HS-5 (cell line): ENCODE results near the gene SLC25A29.

Experiments used
- DNase-seq: peaks from one replicate; pipeline ENCODE4 v3.0.0-alpha.2; 2012; ENCODE audit warnings: low read depth

SLC25A29 gene

DNA sequence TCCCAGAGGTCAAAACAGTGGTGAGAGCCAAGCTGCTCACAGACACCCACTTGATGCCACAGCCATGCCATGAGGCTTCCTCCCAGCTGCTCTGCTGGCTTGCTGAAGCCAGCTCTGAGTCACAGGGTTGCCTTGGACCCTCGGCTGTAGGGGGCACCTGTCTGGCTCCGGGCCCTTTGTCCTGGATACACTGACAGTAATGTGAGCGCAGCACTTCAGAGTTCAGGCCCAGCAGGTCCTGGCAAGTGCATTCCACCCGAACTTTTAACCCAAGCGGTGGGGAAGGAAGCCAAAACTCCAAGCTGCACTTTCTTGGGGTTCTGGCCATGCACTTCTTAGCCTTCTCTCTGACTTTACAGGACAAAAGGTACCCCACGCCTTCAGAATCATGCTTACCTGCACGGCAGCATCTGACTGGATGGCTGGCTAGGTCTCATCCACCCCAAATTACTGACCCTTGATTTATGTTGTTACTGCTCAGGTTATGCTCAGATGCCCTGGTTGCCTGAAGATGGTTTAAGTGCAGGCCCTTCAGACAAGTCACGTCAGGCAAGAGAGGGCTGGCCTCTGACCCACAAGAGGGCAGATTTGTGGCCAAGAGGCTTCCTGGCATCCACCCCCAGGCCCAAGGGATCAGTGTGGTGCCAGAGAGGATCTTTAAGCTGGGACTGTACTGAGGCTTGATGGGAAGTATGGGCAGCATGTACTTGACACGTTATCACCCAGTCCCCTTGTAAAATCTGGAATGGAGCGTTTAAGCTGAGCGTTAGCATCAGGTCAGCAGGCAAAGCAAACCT, 24.8 kb downstream of the SLC25A29 start:
- DNase-seq, result no peak

DNA sequence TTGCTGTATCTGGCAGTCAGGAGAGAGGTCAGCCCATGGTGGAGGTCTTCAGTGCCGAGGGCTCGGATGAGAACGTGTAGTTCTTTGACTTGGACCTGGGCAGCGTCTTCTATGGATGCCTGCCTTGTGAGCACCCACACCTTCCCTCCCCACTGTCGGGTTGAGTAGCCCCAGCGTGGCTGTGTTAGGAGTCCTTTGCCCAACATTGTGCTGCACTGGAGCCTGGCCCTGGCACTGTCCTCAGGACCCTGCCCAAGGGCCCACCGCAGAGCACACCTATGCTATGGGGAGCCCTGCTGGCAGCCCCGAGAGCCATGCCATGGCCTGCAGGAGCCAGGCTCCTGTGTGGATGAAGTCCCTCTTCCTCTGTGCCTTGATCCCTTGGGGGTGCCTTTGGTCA, 26.7 kb downstream of the SLC25A29 start:
- no peak for DNase-seq

DNA sequence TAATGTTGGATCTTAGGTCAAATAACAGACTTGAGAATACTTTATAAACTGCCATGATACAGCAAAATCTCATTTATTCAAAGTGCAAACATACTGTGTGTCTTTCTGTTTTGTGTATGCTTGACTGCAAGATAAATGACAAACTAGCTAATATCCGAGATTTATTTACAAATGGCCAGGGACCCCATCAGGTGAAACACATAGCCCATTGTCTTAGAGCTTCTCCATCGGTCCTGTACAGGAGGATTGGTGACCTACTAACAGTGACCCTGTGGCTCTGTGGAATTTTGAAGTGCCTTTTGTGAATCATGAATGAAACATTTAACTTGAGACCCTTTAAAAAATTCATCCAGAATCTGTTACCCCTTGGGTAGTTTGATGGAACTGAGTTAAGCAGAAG, 27.1 kb downstream of the SLC25A29 start:
- no peak for DNase-seq

DNA sequence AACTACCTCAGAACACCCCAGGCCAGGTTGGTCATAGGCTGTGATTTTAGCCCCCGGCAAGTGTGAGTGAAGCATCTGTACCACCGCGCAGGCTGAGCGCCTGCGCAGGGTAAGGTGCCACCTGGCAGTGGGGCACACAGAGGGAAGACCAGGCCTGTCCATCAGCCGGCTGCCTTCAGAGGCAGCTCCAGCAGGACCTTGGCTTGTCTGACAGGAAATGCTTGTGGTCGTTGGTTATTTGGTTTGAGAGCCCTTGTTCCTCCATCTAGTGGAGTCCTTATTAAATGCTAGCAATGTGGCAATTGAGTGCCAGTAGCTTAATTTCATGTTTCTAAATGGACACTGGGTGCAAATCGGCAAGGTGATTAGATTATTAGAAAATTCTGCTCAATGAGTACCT, 27.5 kb downstream of the SLC25A29 start:
- DNase-seq, result no peak

DNA sequence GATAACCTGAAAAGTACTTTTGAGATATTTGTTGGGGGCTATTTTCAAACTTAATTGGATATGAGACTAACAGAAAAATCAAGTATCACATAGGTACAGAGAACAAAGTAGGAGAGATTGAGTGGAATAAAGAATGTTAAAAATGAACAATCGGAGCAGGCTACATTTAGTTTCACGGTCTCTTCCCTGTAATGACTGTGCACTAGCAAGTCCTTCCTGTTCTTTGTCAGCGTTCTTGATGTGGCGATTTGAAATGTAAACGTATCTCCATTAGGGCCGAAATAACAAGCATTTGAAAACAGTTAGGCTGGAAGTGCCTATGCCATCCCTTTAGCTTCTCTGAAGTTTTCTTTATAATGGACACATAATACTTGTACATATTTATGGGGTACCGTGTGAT, 31.0 kb downstream of the SLC25A29 start:
- no peak for DNase-seq

DNA sequence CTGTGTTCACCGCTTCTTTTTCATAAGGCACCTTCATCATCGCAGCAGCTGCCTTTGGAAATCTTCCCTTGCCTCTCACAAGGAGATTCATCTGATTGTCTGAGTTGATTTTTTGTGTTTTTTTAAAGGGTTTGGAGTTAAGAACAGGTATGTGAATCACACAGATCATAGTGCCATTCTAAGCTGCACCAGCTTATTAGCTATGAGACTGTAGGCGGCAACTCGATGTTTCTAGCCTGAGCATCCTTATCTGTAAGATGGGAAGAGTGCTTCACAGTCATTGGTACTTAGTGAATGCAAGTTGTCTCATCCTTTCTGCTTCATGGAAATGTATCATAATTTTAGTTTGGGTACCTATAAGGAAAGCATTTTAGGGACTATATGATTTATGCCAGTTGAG, 32.0 kb downstream of the SLC25A29 start:
- DNase-seq, result no peak

DNA sequence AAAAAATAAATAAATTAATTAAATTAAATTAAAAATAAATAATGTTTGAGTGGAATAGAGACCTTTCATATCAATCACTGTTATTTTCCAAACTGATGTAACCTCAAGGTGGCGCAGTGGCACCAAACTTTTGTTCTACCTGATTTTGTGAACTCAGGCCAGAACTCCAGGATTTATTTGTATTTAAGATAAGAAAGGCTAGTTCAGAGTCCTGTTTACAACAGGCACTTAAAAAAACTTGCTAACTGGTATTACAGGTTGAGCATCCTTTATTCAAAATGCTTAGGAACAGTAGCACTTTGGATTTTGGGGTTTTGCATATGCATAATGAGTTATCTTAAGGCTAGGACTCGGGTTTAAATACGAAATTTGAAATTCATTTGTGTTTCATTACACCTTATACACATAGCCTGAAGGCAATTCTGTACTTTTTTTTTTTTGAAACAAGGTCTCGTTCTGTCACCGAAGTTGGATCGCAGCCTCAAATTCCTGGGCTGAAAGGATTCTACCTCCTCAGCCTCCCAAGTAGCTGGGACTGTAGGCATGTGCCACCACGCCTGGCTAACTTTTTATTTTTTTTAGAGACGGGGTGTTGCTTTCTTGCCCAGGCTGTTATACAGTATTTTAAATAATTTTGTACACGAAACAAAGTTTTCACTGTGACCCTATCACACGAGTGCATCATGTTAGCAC, 34.9 kb downstream of the SLC25A29 start:
- no peak for DNase-seq

DNA sequence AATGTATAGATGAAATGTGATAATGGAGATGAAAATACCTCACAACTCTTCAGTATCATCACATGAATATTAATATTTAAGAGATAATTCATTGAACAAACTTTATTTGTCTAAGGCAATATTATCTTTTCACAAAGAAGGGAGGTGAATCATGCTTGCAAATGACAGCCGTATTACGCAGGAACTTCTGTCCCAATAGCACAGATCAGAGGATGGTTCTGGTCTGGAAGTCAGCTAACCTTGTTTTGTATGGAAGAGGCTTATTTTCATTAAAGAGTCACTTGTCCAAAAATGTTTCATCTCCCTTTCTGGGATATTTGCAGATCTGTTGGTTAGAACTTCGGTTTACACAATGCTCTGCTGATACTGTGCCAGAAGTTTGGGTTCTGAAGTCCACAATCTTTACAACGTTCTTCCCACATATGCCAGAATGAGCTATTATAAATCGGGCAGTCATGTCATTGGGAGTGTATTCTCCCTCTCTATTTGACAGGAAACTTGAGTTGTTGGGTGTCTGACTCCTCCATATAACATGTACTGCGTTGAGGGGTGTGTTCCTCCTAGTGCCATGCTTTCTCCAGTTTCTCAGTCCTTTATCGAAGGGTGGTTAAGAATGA, 37.5 kb downstream of the SLC25A29 start:
- no peak for DNase-seq

DNA sequence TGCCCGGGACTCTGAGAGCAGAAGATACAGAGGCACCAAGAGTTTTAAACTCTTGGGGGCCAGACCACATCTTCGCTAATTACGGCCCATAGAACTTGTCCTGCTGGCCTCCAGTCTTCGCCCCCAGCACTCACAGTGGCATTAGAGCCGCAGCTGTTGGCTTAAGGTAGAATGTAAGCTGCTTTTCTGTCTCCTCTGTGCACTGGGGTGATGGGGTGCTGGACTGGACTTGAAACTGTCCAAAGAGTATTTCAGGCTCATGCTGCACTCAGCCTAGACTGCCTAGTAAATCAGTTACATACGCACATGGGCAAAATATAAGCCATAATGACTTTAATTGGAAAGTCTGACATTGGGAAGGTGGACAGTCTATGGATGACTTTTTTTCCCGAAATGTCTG, 38.3 kb downstream of the SLC25A29 start:
- no peak for DNase-seq

DNA sequence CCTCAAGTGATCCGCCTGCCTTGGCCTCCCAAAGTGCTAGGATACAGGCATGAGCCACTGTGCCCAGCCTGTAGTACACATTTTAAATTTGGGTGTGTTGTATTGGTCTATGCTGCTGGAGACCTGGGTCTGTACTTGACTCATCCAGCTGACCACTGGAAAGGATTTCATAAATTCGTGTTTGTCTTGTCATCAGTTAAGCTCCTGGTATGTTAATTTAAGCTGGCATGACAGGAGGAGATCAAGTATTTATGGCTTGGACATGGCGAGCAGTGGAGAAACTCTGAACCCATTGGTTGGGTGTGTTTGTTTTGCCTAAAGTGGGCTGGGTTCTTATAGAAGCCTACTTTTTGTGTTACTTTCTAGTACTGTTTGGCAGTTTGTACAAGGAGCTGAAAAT, 43.1 kb downstream of the SLC25A29 start:
- no peak for DNase-seq

DNA sequence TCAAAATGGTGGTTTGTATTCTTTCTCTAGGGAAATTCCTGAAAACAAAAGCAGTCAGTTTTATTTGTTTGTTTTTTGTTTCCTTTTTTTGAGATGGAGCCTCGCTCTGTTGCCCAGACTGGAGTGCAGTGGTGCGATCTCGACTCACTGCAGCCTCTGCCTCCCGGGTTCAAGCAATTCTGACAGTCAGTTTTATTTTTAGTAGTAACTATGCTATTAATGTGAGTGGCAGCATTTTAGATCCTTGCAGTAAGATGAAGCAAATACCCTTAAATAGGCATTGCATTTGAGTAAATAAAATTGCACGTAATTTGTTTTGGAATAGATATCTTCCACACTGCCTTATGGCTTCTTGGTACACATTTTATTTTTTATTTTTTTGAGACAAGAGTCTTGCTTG, 43.7 kb downstream of the SLC25A29 start:
- no peak for DNase-seq

DNA sequence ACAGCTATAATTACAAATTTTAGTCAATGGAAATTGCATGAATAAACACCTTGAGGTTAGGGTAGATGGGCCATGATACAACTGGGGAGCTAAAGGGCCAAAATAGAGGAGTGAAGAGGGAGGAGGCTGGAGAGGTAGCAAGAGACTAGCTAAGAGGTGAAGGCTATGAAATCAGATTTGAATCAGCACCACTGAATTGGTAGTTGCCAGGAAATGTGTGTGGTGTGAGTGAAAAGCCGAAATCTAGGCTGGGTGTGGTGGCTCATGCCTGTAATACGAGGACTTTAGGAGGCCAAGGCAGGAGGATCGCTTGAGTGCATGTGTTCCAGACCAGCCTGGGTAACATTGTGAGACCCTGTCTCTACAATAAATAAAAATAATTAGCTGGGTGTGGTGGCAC, 44.6 kb downstream of the SLC25A29 start:
- DNase-seq, result no peak

DNA sequence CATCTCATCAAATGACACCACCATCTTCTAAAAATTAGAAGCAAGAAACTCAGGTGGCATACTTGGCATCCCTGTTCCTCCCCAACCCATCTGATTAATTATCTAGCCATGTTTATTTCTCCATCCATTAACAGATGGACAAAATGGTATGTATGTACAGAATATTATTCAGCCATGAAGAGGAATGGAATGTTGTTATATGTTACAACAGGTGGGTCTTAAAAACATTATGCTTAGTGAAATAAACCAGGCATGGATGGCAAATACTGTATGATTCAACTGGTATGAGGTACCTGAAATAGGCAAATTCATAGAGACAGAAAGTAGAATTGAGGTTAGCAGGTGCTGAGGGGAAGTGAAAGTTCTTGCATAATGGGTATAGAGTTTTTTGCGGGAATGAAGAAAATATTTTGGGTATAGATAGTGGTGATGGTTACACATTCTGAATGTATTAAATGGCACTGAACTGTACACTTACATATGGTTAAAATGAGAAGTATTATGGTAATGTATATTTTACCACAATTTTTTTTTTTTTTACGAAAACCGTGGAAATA, 49.8 kb downstream of the SLC25A29 start:
- no peak for DNase-seq

DNA sequence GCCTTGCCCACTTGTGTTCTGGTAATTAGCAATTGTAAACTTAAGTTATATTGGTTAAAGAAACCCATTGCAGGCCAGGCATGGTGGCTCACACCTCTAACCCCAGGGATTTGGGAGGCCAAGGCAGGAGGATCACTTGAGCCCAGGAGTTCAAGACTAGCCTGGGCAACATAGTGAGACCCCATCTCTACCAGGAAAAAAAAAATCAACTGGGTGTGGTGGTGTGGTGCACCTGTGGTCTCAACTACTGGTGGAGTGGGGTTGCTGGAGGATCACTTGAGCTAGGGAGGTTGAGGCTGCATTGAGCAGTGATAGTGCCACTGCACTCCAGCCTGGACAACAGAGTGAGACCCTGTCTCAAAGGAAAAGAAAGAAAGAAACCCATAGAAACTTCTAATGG, 53.6 kb downstream of the SLC25A29 start:
- DNase-seq, result no peak

DNA sequence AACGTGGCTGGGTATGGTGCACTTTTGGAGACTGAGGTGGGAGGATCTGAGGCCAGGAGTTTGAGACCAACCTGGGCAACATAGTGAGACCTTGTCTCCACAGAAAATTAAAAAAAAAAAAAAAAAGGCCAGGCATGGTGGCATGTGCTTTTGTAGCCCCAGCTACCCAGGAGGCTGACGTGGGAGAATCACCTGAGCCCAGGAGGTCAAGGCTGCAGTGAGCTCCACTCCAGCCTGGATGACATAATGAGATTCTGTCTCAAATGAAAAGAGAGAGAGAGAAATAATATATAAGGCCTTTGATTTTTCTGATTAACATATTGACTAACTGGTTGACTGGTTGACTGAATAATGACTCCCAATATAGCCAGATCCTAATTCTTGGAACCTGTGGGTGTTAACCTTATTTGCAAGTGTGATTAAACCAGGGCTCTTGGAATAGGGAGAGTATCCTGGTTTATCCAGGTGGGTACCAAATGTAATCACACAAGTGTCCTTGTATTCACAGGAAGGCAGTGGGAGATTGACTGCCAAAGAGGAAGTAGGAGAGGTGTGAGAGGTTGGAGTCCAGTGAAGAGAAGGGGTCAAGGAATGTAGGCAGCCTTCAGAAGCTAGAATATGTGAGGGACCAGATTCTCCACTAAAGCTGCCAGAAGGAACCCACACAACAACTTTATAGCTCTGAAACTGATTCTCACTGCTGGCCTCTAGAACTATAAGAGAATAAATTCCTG, 55.3 kb downstream of the SLC25A29 start:
- no peak for DNase-seq

DNA sequence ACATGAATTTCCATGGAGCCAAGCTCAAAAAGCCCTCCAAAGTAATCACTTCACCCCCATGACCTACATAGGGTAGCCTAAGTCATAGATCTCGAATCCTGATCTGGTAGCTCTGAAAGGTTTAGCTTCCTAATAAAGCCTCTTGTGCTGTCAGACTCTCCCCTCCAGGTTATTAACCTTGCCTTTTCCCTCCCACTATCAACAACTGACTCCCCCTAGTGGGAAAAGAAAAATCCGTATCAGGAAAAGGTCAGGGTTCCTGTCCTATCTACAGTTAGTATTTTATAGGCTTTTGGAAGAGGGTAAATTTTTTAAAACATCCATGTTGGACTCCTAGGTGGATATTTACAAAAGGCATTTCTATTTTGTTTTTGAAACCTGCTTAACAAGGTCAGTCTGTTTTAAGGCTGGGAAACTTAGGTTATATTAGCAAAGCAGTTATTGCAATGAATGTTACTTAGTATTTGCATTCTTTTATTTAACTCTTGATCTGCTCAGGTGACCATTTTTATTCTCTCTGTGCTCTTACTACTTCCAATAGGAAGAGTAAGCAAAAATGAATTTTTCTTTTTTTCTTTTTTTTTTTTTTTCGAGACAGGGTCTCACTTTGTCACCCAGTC, 59.3 kb downstream of the SLC25A29 start:
- no peak for DNase-seq

DNA sequence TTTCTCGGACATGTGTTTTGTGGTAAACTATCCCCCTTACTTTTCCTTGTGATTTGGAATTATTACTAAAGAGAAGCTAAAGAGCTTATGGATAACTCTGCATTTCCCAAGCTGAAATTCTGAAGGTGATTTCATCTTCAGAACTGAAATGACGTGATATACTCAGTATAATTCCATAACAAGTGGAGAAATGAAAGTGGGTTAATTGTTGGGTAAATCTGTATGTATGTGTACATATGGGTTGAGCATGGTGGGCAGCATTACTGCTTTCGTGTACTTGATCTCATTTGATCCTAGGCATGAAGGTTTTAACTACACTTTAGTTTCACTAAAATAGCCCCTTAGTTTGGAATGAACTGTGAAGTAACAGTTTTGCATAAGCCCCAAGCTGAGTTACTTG, 63.2 kb downstream of the SLC25A29 start:
- DNase-seq, result no peak

DNA sequence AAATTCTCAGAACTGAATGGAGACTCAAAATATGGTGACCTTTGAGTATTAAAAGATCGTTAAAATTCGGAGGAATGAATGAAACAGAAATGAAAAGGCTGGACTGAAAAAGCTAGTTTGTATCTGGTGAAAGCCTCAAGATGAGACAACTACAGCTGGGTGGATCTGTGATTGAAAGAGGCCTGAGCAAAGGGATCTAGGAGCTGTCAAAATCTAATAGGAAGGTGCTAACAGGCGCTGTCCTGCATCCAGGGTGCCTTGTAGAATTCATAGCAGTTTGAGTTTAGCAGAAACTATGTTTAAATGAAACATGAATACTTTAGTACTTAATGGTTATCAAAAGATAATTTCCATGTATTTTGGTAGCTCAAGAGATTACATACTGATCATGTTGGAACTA, 65.0 kb downstream of the SLC25A29 start:
- no peak for DNase-seq
